ENCODE measurements around the gene ADSS1.

GRCh38 chr14:104717646-104718045, 6.4 kb upstream of the ADSS1 start:
- TF ChIP-seq CTCF (IDR thresholded peaks at IDR 0.05) (no peak), POLR2A (IDR thresholded peaks at IDR 0.05) (no peak)

All from suprapubic skin (tissue), 3 donors.